Measurements from ENCODE around the gene MEOX1.
"Not testable (repeated sequence)": the region's sequence is repeated elsewhere in the genome, so short reads cannot be mapped to it uniquely, and the experiment has no call there.

MEOX1 gene

GRCh38 chr17:43614561-43614960 is 47.2 kb downstream of the MEOX1 start:
- no peak for DNase-seq
- TF ChIP-seq POLR2A (IDR thresholded peaks at IDR 0.05; ENCODE audit: low read length) (no peak), GATA1 (IDR thresholded peaks at IDR 0.05; ENCODE audit: low read depth, low read length) (no peak)

GRCh38 chr17:43613917-43614316 is 47.8 kb downstream of the MEOX1 start:
- TF ChIP-seq POLR2A (IDR thresholded peaks at IDR 0.05; ENCODE audit: low read length) (no peak), GATA1 (IDR thresholded peaks at IDR 0.05; ENCODE audit: low read depth, low read length) (no peak)
- DNase-seq = no peak

- DNase-seq = no peak
- TF ChIP-seq POLR2A (IDR thresholded peaks at IDR 0.05; ENCODE audit: low read length) = no peak
- no peak for TF ChIP-seq GATA1 (IDR thresholded peaks at IDR 0.05; ENCODE audit: low read depth, low read length)
These were observed 49.2 kb downstream of the MEOX1 start for GRCh38 chr17:43612515-43612914.

- TF ChIP-seq POLR2A (IDR thresholded peaks at IDR 0.05; ENCODE audit: low read length) (no peak), GATA1 (IDR thresholded peaks at IDR 0.05; ENCODE audit: low read depth, low read length) (no peak)
- no peak for DNase-seq
These were observed 50.3 kb downstream of the MEOX1 start for GRCh38 chr17:43611230-43611969.

GRCh38 chr17:43609613-43610385 is 51.9 kb downstream of the MEOX1 start:
- DNase-seq = no peak
- TF ChIP-seq POLR2A (IDR thresholded peaks at IDR 0.05; ENCODE audit: low read length) (no peak), GATA1 (IDR thresholded peaks at IDR 0.05; ENCODE audit: low read depth, low read length) (no peak)

GRCh38 chr17:43608313-43608712 is 53.4 kb downstream of the MEOX1 start:
- no peak for TF ChIP-seq POLR2A (IDR thresholded peaks at IDR 0.05; ENCODE audit: low read length)
- no peak for TF ChIP-seq GATA1 (IDR thresholded peaks at IDR 0.05; ENCODE audit: low read depth, low read length)
- no peak for DNase-seq

- no peak for TF ChIP-seq POLR2A (IDR thresholded peaks at IDR 0.05; ENCODE audit: low read length)
- TF ChIP-seq GATA1 (IDR thresholded peaks at IDR 0.05; ENCODE audit: low read depth, low read length) = no peak
- DNase-seq = no peak
These were observed 57.2 kb downstream of the MEOX1 start for GRCh38 chr17:43604549-43604948.

GRCh38 chr17:43603321-43603720 is 58.4 kb downstream of the MEOX1 start:
- TF ChIP-seq POLR2A (IDR thresholded peaks at IDR 0.05; ENCODE audit: low read length) (no peak), GATA1 (IDR thresholded peaks at IDR 0.05; ENCODE audit: low read depth, low read length) (no peak)
- DNase-seq = no peak

GRCh38 chr17:43602556-43602955 is 59.2 kb downstream of the MEOX1 start:
- not testable (repeated sequence) for DNase-seq

- TF ChIP-seq POLR2A (IDR thresholded peaks at IDR 0.05; ENCODE audit: low read length) (no peak), GATA1 (IDR thresholded peaks at IDR 0.05; ENCODE audit: low read depth, low read length) (no peak)
- no peak for DNase-seq
These were observed 60.3 kb downstream of the MEOX1 start for GRCh38 chr17:43601280-43602039.

- TF ChIP-seq GATA1 (IDR thresholded peaks at IDR 0.05; ENCODE audit: low read depth, low read length) = no peak
- TF ChIP-seq POLR2A (IDR thresholded peaks at IDR 0.05; ENCODE audit: low read length) = no peak
- DNase-seq = no peak
These were observed 61.9 kb downstream of the MEOX1 start for GRCh38 chr17:43599835-43600234.

- DNase-seq = no peak
- TF ChIP-seq POLR2A (IDR thresholded peaks at IDR 0.05; ENCODE audit: low read length) (no peak), GATA1 (IDR thresholded peaks at IDR 0.05; ENCODE audit: low read depth, low read length) (no peak)
These were observed 62.7 kb downstream of the MEOX1 start for GRCh38 chr17:43599046-43599395.

- DNase-seq = no peak
- no peak for TF ChIP-seq POLR2A (IDR thresholded peaks at IDR 0.05; ENCODE audit: low read length)
- TF ChIP-seq GATA1 (IDR thresholded peaks at IDR 0.05; ENCODE audit: low read depth, low read length) = no peak
These were observed 63.2 kb downstream of the MEOX1 start for GRCh38 chr17:43598357-43599045.

Measured in erythroblast (primary cell).